EH (cell line): ENCODE data around the gene REC114.

Experiments
- DNase-seq: peaks from one replicate; pipeline ENCODE4 v3.0.0-alpha.2; 2015; ENCODE audit warnings: low read depth

REC114 gene

GRCh38 chr15:73605759-73606436 lies 162.9 kb downstream of the REC114 start:
- no peak for DNase-seq

GRCh38 chr15:73607405-73607804 lies 164.4 kb downstream of the REC114 start:
- no peak for DNase-seq

DNA sequence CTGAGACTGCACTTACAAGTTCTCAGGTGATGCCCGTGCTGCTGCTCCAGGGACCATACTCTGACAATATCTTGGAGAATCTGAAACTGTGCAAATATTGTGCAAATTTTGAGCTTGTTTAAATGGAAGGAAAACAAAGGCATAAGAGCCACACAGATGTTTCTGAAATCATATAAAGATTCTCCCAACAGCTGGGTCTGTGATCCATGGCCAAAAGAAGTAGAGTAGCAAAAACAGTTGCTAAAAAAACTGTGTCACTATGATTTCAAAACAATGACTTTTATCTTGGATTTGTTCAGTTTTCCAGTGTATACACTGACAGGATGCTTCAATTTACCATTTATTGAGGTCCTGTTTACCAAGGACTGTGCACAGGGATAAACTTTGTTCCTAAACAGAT lies 164.9 kb downstream of the REC114 start:
- DNase-seq = no peak

GRCh38 chr15:73608475-73608874 lies 165.5 kb downstream of the REC114 start:
- DNase-seq = no peak

DNA sequence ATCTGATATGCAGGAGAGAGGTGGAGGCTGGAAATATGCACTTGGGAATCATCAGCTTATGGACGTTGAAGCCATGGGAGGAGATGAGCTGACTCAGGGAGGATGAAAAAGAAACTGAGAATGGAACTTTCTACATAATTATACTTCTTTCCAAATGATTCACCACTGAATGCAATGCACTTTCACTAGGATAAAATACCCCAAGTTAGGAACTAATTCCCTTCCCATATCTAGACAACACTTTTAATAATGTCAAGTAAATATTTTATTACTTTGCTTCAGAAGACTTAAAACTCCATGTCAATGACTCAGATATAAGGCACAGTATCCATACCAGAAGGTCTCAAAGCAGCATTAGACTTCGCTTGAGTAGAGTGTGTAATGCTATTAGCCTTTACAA lies 166.0 kb downstream of the REC114 start:
- peak; percentile 88 for DNase-seq
